Large intestine (tissue), 3 donors: ENCODE results near the gene KIF21B. TPM values are rescaled to one million over a fixed set of nuclear protein-coding genes. Genes with fewer than 3 reads are reported as not detected.

Experiments
- DNase-seq, 2 donors: peaks; one replicate each; pipeline versions ENCODE4 v3.0.0 to v3.0.0-alpha.2; 2013
- H3K27ac ChIP-seq: one replicate; pipeline ENCODE4 v1.5.1; 2013; ENCODE audit warnings: low read length
- H3K27me3 ChIP-seq: 2 replicates; pipeline ENCODE4 v1.6.1; 2013; ENCODE audit warnings: low read length; ENCODE audit not compliant: control insufficient read depth, insufficient read depth
- H3K36me3 ChIP-seq: 2 replicates; pipeline ENCODE4 v1.6.1; 2013; ENCODE audit warnings: low read length; ENCODE audit not compliant: control insufficient read depth, insufficient read depth
- H3K4me1 ChIP-seq: one replicate; pipeline ENCODE4 v1.6.1; 2013; ENCODE audit warnings: low read length; ENCODE audit not compliant: control insufficient read depth, insufficient read depth
- H3K4me3 ChIP-seq: one replicate; pipeline ENCODE4 v1.5.1; 2013; ENCODE audit warnings: low read length
- H3K9me3 ChIP-seq: one replicate; pipeline ENCODE4 v1.6.1; 2013; ENCODE audit warnings: mild to moderate bottlenecking, low read depth, low read length, moderate library complexity; ENCODE audit not compliant: control insufficient read depth
- WGBS: methylation state at CpG from one replicate; pipeline ENCODE4 v1.1.5; 2013; ENCODE audit warnings: low lambda C conversion rate; ENCODE audit not compliant: insufficient coverage; 5-methylcytosine and 5-hydroxymethylcytosine counted together
- polyA plus RNA-seq: library from polyadenylated mRNA; unstranded; fragments of 120-200 nt; gene quantifications from one replicate; pipeline ENCODE4 v1.2.1, GENCODE V29; 2013

Gene KIF21B
- polyA plus RNA-seq, 1 donor = 1.5 TPM

DNA sequence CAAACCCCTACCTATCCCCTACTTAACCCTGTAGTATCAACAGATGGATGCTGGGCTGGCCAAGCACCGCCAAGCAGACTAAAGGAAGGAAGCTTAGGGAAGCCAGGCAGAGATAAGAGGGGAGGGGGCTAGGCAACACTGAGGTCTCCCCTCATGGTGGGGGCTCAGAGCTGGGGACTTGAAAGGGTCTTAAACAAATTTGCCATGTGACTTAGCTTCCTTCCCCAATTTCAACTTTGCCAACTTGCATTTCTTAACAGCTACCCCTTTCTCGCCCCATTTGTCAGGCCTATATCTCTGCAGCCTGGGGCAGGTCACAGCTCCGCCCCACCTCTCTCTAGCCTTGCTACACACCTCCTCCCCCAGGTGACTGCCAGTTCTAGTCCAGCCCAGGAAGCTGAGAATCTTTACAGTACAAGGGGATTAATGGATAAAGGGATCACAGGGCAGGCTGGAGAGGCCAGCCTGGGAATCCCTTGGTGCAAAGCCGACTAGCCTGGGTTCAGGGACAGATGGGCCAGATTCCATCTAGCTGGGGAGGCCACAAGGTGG lies 3.4 kb downstream of the KIF21B start:
- WGBS = no CpG with 5 or more reads among the region's 4 CpGs
- H3K4me1 ChIP-seq = peaks cover 29% of the 10 kb centered on the region
- peaks cover 25% of the 10 kb centered on the region for H3K27me3 ChIP-seq
- no peaks in the 10 kb centered on the region for H3K9me3 ChIP-seq
- H3K36me3 ChIP-seq = no peaks in the 10 kb centered on the region
- H3K27ac ChIP-seq = peak overlapping the region; percentile 8
- DNase-seq = peak; percentile 50 to 67
- no peak overlapping the region for H3K4me3 ChIP-seq

DNA sequence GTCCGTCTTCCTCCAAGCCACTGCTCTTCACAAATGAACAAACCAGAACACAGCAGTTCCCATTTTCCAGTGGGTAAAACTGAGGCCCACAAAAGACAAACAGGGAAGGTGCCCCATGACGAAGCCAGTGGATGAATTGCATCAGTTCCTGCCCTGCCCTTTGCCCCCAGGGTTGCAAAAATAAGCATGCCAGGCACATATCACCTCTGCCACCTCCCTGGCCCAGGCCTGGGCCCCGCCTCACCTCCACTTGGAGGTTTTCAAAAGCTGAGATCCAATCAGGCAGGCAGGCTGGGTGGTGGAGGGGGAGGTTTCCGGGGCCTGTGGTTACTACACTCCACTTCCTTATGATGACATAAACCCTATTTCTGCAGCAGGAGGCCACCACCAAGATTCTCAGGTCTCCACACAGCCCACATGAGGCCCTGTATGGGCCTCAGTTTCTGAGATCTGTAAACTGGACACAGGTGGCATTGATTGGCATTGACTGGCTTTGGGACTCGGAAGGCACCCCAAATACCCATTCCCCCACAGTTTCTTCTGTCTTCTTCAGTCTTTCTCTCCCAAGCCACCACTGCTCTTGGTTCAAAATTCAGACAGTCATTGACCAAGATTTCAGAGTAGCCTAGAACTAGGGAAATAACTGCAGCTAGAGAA lies 4.1 kb downstream of the KIF21B start:
- WGBS = no CpG with 5 or more reads among the region's 5 CpGs
- Histone ChIP-seq H3K4me1 (peaks cover 29% of the 10 kb centered on the region), H3K27ac (no peak overlapping the region), H3K4me3 (no peak overlapping the region), H3K36me3 (no peaks in the 10 kb centered on the region), H3K27me3 (peaks cover 27% of the 10 kb centered on the region), H3K9me3 (no peaks in the 10 kb centered on the region)
- DNase-seq = peak; percentile 62 to 79

GRCh38 chr1:201017828-201018163 lies 5.7 kb downstream of the KIF21B start:
- no peaks in the 10 kb centered on the region for H3K9me3 ChIP-seq
- no peak for DNase-seq
- peaks cover 24% of the 10 kb centered on the region for H3K4me1 ChIP-seq
- WGBS = no CpG with 5 or more reads among the region's 2 CpGs
- no peak overlapping the region for H3K27ac ChIP-seq
- H3K27me3 ChIP-seq = peaks cover 31% of the 10 kb centered on the region
- H3K36me3 ChIP-seq = no peaks in the 10 kb centered on the region
- no peak overlapping the region for H3K4me3 ChIP-seq

GRCh38 chr1:201016943-201017827 lies 6.3 kb downstream of the KIF21B start:
- Histone ChIP-seq H3K27me3 (peaks cover 25% of the 10 kb centered on the region), H3K4me3 (no peak overlapping the region), H3K36me3 (no peaks in the 10 kb centered on the region), H3K9me3 (no peaks in the 10 kb centered on the region), H3K27ac (no peak overlapping the region), H3K4me1 (peaks cover 24% of the 10 kb centered on the region)
- no CpG with 5 or more reads among the region's 9 CpGs for WGBS
- DNase-seq = no peak

DNA sequence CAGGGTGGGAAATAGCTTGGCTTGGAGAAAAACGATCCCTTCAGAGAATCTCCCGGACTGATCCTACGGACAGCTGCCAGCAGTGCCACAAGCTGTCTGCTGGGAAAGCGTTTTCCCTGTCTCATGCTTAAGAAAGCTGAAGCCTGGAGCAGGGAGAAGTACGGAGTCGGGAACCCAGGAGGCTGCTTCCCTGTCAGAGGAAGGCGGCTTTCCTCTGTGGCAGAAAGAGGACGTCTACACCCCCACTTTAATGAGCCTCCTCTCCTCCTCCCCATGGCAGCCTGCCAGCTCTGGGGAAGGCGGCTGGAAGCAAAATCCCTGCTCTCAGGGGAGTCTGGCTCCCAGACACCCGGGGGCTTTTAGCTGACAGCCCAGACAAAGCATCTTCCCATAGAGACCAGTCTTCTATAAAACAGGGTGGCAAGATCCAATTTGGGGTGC lies 7.3 kb downstream of the KIF21B start:
- DNase-seq = peak; percentile 23 to 27
- H3K4me1 ChIP-seq = peaks cover 24% of the 10 kb centered on the region
- WGBS = no CpG with 5 or more reads among the region's 10 CpGs
- peaks cover 17% of the 10 kb centered on the region for H3K27me3 ChIP-seq
- H3K4me3 ChIP-seq = no peak overlapping the region
- H3K9me3 ChIP-seq = no peaks in the 10 kb centered on the region
- no peaks in the 10 kb centered on the region for H3K36me3 ChIP-seq
- H3K27ac ChIP-seq = no peak overlapping the region

DNA sequence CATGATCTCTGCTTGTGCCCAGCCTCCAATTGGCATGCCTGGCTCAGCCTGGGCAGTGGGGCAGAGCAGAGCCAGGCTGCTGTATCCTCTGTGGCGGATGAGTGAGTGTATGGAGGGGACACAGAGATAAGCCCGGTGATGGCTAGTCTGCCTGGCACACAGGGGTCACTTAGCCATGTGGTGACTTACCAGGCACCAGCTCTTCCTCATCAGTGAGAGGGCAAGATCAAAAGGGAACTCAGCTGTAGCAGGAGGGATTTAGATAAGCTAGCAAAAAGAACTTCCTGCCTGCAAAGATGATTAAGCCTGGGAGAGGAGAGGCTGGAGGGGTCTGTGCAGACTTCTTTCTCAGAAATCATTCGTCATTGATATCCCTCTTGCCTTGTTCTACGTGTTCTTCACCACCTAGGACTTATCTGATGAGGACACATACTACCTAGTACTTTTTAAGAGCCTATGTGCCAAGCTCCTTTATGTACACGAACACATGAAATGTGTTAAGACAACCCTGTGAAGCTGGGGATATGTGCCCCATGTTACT lies 7.9 kb downstream of the KIF21B start:
- no peak for DNase-seq

GRCh38 chr1:201014816-201015200 lies 8.7 kb downstream of the KIF21B start:
- H3K36me3 ChIP-seq = no peaks in the 10 kb centered on the region
- H3K4me1 ChIP-seq = peaks cover 13% of the 10 kb centered on the region
- no peaks in the 10 kb centered on the region for H3K9me3 ChIP-seq
- H3K27ac ChIP-seq = no peak overlapping the region
- no peak for DNase-seq
- H3K4me3 ChIP-seq = no peak overlapping the region
- WGBS = no CpG with 5 or more reads among the region's 3 CpGs
- H3K27me3 ChIP-seq = peaks cover 17% of the 10 kb centered on the region

More for the DNA sequence above, 7.9 kb downstream of the KIF21B start:
- H3K9me3 ChIP-seq = no peaks in the 10 kb centered on the region
- WGBS = 80% methylated on average over 2 of the region's 5 CpGs
- H3K27me3 ChIP-seq = peaks cover 17% of the 10 kb centered on the region
- no peaks in the 10 kb centered on the region for H3K36me3 ChIP-seq
- no peak overlapping the region for H3K27ac ChIP-seq
- H3K4me1 ChIP-seq = peaks cover 21% of the 10 kb centered on the region
- no peak overlapping the region for H3K4me3 ChIP-seq

DNA sequence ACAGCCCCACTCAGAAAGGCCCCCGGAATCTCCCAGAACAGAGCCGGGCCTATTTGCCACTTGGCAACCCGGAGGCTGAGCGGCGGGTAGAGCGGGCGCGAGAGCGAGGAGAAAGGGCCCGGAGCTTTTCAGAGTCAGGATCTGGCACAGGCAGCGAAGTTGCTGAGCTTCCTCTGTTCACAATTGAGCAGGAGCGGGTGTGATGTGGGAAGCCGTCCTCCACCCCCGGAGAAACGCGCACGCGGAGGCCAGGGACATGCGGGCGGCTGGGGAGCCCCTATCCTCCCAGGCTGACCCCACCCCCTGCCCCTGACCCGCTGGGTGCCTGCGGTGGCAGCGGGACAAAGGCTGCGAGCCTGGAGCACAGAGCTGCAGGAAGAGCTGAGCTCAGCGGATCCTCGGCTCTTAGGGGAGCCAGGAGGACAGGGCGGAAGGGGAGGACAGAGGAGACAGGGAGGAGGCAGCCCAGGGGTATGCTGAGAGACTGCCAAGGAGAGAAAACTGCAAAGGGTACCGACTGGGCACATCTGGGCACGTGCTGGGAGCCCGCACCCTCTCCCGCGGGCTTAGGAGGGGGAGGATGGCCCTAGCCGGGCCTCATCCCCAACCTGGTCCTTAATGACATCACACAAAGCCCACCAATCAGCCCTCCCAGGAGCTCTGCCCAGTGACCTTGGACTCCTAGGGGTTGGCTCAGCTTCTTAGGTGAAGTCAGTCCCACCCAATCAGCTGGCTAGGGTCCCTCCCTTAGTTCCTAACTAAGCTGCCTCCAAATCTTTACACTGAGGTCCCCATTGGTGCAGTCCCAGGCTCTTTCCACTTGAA lies 9.3 kb downstream of the KIF21B start:
- Histone ChIP-seq H3K27ac (no peak overlapping the region), H3K4me3 (no peak overlapping the region), H3K36me3 (no peaks in the 10 kb centered on the region), H3K27me3 (peaks cover 17% of the 10 kb centered on the region), H3K4me1 (peaks cover 7% of the 10 kb centered on the region), H3K9me3 (no peaks in the 10 kb centered on the region)
- no CpG with 5 or more reads among the region's 33 CpGs for WGBS
- peak in 1 of 2 donors; percentile 28 for DNase-seq

DNA sequence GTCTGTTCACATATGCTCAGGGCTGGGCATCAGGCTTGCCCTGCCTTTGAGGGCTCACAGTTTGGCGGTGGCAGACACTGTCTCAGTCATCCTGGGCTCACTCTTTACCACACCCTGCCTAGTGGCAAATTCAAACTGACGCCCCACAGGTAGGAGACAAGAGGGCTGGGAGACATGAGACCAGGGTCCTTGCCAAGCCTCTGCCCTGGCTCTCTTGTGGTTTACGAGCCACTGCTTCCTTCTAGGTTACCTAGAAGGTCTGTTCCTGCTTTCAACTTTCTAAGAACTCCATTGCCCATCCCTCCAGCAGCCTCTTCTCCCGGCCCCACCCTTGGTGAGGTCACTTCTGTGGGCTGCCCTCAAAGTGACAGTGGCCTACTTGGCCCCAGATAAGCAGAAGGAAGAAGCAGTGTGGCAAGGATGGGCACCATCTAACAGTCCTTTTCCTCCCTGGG lies 10.5 kb downstream of the KIF21B start:
- no peak overlapping the region for H3K27ac ChIP-seq
- H3K9me3 ChIP-seq = no peaks in the 10 kb centered on the region
- no peaks in the 10 kb centered on the region for H3K36me3 ChIP-seq
- H3K4me3 ChIP-seq = no peak overlapping the region
- DNase-seq = no peak
- WGBS = no CpG with 5 or more reads among the region's 4 CpGs
- peaks cover 17% of the 10 kb centered on the region for H3K27me3 ChIP-seq
- H3K4me1 ChIP-seq = peaks cover 6% of the 10 kb centered on the region

GRCh38 chr1:201011616-201012015 lies 11.9 kb downstream of the KIF21B start:
- Histone ChIP-seq H3K27ac (no peak overlapping the region), H3K9me3 (no peaks in the 10 kb centered on the region), H3K36me3 (no peaks in the 10 kb centered on the region), H3K27me3 (peaks cover 17% of the 10 kb centered on the region), H3K4me1 (peaks cover 4% of the 10 kb centered on the region), H3K4me3 (no peak overlapping the region)
- WGBS = no CpG with 5 or more reads among the region's 3 CpGs
- DNase-seq = no peak
